ENCODE data around the gene PCDHA9. TPM values are rescaled to one million over a fixed set of nuclear protein-coding genes. Genes with fewer than 3 reads are reported as not detected.

The PCDHA9 gene
- total and polyA plus RNA-seq, 2 of the 4 experiments (the other 2 are of a cell fraction): under 0.01 TPM; not detected in 1

- Histone ChIP-seq H4K8ac (ENCODE audit: low read depth in 2 of 2, low read length in 2 of 2) (no peak overlapping the region), H3K79me1 (ENCODE audit: low read depth in 1 of 2, low read length in 2 of 2) (no peaks in the 10 kb centered on the region), H4K5ac (ENCODE audit: low read depth, low read length) (no peak overlapping the region), H4K91ac (ENCODE audit: insufficient read depth, low read depth, low read length) (no peak overlapping the region), H3K4ac (ENCODE audit: low read depth, low read length) (no peak overlapping the region), H3K9me1 (ENCODE audit: insufficient read depth, low read length) (no peaks in the 10 kb centered on the region), H2AFZ (replicated peaks; ENCODE audit: low read length, poor library complexity) (no peak overlapping the region), H4K20me1 (ENCODE audit: insufficient read depth, low read length) (no peaks in the 10 kb centered on the region), H3K9ac (ENCODE audit: low read depth, low read length) (no peak overlapping the region), H3K4me3 (ENCODE audit: insufficient read depth, low read depth, low read length) (no peak overlapping the region), H3K27ac (ENCODE audit: insufficient read depth, low read length) (no peak overlapping the region), H3K56ac (ENCODE audit: extremely low read depth, insufficient read depth, low read length) (no peak overlapping the region), H2BK15ac (ENCODE audit: low read depth, low read length) (no peak overlapping the region), H2BK5ac (ENCODE audit: low read depth, low read length, poor library complexity, severe bottlenecking) (no peak overlapping the region), H3K4me2 (ENCODE audit: low read depth, low read length) (no peak overlapping the region), H3K14ac (replicated peaks; ENCODE audit: low read depth, low read length) (no peak overlapping the region), H3K9me3 (ENCODE audit: control insufficient read depth, insufficient read depth, low read length) (peaks cover 18% of the 10 kb centered on the region), H2AK5ac (ENCODE audit: low read depth, low read length) (no peak overlapping the region), H2AK9ac (replicated peaks; ENCODE audit: low read depth, low read length, poor library complexity) (no peak overlapping the region), H3K27me3 (ENCODE audit: control insufficient read depth, insufficient read depth, low read length) (no peaks in the 10 kb centered on the region), H3K36me3 (ENCODE audit: control insufficient read depth, insufficient read depth, low read length) (no peaks in the 10 kb centered on the region), H2BK20ac (ENCODE audit: low read depth, low read length) (no peak overlapping the region), H3K4me1 (ENCODE audit: control insufficient read depth, insufficient read depth, low read length) (no peaks in the 10 kb centered on the region), H3K23ac (ENCODE audit: low read depth, low read length) (no peak overlapping the region), H3K18ac (ENCODE audit: low read depth, low read length) (no peak overlapping the region), H2BK120ac (ENCODE audit: low read depth, low read length) (no peak overlapping the region)
- WGBS, 2 experiments (ENCODE audit: extremely low coverage in 2 of 2, insufficient read length in 1 of 2): 50% methylated on average over 14 of the region's 37 CpGs; no CpG with 5 or more reads in 1 of the 2 experiments
- dilution Hi-C loops (cut with HindIII; ENCODE audit: low sequenced_read_pairs, unreplicated experiment) (no loop called here), intact Hi-C loops (cut with micrococcal nuclease) (no loop called here), in situ Hi-C loops (cut with MboI; ENCODE audit: low sequenced_read_pairs) (no loop called here)
- BruUV-seq (replicated peaks): no TSS peak
- ChIA-PET POLR2A (ENCODE audit: unreplicated experiment) (no interaction called here), CTCF (no interaction called here)
- TF ChIP-seq MXI1 (IDR thresholded peaks at IDR 0.05; ENCODE audit: borderline replicate concordance, low read depth, low read length) (no peak), MAZ (IDR thresholded peaks at IDR 0.05; ENCODE audit: borderline replicate concordance, low read depth, low read length) (no peak), MAFK (IDR thresholded peaks at IDR 0.05; ENCODE audit: low read depth, low read length) (no peak), CEBPB (IDR thresholded peaks at IDR 0.05; ENCODE audit: low read depth, low read length) (no peak)
- no peak for ATAC-seq (ENCODE audit: low read depth)
- no peak for DNase-seq
Observed at GRCh38 chr5:140877262-140877581, 29.0 kb downstream of the PCDHA9 start.
